Fibroblast of upper back skin (primary cell): ENCODE results near the gene CCDC15.
"Not testable (repeated sequence)": the region's sequence is repeated elsewhere in the genome, so short reads cannot be mapped to it uniquely, and the experiment has no call there.

Source experiments
- DNase-seq: peaks from one replicate; pipeline ENCODE4 v3.0.0-alpha.2; 2013

Gene CCDC15

DNA sequence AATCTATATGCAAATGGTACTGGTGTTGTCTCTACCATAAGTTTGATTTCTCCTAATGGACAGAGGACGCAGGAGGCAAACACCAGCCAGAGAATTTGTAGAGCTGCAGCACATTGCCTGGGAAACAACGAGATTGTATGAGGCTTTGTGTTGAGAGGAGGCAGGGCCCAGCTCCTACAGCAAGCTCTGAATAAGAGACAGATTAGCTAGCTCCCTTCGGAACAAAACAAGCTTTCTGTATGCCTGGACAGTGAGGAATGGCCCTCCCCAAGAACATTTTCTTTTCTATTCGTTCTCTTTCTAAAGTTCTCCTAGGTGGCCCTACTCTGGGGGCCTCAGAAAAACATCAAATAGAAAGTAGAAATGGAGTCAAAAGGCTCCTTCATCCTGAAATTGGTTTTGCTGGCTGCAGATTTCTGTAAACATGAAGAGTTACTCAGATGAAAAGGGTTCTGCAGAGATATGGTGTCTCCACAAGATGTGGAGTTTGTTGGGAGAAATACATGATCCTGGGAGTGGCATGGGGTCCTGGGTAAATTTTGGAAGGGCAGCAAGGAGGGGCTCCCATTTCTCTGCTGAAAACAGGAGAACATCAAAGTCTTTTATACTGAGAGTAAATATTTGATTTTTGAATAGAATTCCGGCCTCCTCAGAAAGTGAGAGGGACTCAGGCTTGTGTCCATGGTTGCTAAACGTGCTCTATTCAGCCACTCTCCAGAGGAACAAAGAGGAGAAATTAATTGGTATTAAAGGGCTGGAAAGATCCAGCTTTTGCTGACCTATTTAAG, 11.3 kb upstream of the CCDC15 start:
- DNase-seq: no peak

DNA sequence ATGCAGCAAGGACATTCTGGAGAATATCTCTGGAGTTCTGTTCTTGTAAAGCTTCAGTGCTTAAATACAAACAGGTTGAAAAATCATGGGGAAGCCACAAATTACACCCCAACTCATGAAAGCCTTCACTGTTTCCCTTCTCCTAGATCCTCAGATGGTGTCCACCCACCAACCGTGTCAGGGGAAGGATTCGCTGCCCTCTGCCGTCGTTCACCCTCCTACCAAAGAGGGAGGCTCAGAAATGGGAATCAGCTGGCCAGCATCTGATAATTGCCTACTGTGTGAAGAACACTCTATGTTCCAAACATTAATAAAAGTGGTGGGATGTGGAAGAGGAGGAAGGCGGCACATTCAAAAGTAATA, 10.8 kb upstream of the CCDC15 start:
- no peak for DNase-seq

DNA sequence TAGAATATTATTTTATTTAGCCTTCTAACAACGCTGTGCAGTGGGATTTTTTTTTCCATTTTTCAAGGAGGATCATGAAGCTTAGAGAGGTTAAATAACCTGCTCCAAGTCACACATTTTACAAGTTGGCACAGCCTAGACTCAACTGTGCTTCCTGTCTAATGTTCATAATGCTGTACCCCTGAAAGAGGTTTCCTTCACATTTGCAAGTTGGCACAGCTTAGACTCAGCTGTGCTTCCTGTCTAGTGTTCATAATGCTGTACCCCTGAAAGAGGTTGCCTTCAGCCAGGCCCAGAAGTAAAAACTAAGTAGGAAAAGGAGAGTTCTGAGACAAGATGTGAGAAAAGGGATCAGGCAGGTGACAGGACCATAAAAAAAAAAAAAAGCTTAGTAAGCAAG, 10.3 kb upstream of the CCDC15 start:
- no peak for DNase-seq

DNA sequence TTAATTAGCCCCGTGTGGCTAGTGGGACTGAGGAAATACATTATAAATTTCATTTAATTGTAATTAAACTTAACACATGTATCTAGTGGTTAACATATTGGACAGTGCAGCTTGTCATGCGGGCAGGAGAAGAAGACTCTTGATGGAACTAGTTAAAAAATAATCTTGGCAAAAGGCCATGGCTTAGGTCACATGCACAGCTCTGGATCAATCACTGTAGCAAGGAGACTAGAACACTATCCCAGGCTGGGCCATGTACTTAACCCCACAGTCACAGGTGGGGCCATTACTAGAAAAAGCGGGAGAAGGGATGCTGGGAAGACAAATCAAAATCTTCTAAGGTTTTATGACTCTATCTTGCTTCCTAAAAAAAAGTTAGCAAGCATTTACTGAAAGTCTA, 9.4 kb upstream of the CCDC15 start:
- DNase-seq: no peak

DNA sequence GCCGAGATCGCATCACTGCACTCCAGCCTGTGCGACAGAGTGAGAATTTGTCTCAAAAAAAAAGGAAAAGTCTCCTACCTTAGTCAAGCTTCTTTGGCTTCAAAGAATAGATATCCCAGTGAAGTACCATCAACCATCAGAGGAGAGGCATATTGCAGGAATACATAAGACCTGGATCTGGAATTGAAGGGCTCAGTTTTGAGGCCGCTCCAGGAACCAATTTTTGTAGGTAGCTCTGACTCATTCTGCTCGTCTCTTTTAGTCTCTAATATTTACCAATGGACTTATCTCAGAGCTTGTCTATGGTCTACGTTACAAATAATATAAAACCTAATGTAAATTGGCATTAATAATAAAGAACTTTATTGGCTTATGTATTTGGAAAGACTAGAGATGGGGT, 8.2 kb upstream of the CCDC15 start:
- no peak for DNase-seq

DNA sequence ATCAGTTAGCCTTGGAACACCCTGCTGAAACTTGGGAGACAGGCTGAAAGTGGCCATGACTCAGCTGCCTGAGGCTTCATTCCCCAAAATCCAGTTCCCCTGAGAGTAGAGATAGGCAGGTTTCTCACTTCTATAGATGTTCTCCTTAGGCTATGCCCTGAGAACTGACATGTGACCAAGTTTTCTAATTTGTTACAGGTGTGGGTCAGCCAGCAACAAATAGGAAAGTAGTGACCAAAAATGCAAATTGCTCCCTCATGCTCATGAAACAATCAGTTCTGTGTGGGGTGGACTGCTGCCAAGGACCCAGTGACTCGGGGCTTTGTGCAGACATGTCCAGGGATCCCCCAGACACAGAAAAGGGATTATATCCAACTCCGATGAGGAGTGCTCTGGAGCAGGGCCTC, 7.3 kb upstream of the CCDC15 start:
- DNase-seq: peak; percentile 69

DNA sequence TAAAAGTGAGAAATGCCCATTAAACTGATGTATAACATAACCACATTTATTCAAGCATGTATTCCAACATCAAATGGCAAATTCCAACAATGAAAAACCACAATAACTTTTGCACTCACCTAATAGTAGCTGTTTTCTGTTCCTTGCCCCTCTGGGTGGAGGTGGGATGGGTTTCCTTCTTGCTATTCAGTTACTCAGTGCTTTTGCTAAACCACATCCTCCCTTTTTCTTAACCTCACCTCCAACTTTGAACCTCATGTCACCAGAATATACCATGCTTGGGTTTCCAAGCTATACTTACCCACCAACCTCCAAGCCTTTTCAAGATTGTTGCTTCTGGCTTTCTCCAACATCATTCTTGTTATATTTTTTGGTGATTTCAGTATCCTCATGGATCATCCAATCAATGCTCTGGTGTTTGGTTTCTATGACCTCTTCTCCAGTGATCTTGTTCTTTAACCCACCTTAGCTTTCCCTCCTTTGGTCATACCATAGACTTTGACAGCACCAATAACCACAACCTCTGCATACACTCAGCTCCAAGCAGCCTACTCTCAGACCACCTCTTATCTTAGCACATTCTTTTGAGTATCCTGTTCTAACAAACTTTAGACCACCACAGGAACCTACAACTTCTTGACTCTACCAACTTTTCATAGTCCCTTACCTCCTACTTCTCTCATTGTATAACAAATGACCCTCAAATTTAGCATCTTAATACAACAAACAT, 3.2 kb upstream of the CCDC15 start:
- no peak for DNase-seq

DNA sequence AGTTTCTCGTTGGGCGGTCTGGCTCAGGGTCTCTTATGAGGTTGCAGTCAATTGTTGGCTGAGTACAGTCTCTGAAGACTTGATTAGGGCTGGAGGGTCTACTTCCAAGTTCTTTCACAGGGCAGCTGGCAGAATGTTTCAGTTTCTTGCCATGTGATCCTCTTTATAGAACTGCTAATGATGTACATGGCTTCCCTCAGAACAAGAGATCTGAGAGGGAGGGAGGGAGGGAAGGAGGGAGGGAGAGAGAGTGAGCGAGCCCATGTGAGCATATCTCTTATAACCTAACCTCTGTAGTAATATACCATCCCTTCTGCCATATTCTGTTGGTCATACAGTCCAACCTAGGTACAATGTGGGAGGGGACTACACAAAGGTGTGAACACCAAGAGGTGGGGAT, 2.7 kb upstream of the CCDC15 start:
- no peak for DNase-seq

DNA sequence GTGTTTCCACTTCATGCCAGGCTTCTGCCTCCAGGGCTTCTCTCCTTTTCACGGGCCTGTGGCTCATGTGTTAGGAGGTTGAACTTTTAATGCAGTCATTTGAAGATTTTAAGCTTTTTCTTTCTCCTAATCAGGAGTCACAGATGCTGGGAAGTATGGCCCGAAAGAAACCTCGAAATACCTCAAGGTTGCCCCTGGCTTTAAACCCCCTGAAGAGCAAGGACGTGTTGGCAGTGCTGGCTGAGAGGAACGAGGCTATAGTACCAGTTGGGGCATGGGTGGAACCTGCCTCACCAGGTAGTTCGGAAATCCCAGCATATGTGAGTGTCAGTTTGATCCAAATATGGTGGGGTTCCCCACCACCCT, 571 bp downstream of the CCDC15 start:
- no peak for DNase-seq

DNA sequence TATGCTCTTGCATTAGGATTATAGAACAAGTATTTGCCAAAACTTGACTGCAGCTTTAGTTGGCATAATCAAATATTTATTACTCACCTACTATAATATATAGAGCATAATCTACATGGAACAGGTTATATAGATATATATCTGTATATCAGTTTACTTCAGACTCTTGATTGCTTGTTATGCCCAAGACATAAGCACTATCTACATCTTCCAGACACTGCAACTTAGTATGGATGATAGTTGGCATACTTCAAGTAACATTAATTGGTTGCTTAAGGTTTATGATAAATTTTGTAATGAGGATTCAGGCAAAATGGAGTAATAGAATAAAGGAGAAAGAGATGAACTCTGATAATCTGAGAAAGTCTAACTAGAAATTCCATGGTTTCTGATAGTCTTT, 1.0 kb downstream of the CCDC15 start:
- DNase-seq: no peak

DNA sequence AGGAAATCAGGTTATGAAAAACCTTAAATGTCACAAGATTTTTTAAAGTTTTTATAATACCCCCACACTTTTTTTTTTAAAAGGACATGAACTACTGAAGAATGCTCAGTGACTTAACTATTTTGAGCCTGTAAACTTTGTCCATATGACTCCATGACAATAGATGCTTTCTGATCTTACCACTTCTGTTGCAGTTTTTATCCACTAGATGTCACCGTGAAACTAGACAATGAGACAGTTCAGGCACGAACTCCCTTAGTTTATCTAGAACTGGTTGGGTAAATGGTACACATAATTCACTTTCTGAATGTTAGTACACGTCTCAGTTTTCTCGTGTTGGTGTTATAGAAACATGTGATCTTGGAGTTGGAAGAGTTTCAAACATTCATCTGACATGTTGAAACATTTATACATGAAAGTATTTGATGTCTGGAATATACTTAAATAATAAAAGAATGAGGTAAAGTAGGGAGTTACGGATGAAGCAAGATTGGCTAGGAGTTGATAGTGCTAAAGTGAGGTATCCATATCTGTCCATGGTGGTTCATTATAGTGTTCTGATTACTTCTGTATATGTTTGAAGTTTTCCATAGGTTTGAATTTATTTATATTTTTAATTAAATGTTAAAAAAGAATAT, 8.1 kb downstream of the CCDC15 start:
- peak; percentile 80 for DNase-seq

DNA sequence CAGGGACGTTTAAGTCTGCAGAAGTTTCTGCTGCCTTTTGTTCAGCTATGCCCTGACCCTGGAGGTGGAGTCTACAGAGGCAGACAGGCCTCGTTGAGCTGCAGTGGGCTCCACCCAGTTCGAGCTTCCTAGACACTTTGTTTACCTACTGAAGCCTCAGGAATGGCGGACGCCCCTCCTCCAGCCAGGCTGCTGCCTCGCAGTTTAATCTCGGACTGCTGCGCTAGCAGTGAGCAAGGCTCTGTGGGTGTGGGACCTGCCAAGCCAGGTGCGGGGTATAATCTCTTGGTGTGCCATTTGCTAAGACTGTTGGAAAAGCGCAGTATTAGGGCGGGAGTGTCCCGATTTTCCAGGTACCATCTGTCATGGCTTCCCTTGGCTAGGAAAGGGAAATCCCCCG, 14.2 kb downstream of the CCDC15 start:
- DNase-seq: not testable (repeated sequence)

DNA sequence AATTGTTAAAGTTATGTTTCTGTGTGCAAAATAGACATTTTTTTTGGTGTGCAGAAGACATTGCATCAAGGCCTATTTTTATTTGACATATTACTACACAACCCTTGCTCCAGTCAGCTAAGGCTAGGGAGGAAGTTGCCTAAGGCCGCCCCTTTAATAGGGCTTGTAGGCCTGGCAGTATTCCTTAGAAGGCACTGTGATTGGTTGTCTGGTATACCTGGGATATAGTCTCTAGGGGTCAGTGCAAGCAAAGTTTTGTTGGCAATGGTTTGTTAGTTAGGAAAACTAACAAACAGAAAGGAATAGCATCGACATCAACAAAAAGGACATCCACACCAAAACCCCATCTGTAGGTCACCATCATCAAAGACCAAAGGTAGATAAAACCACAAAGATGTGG, 16.9 kb downstream of the CCDC15 start:
- peak; percentile 19 for DNase-seq

DNA sequence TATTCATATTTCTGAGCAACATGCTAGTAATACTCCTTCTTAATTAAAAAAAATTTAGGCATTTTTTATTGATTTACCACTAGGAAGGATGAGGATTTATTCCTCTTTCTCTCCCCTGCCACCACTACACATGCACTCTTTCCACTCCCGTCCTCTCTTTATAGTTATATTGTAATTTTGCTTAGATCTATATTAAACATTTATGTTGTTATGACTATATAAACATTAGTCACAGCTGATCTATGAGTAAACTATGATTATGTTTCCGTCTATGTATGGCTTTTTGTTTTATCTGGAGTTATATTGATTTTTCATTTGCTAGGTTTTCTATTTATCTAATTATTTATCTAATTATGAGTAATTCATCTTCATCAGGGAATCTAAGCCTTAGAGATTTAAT, 17.8 kb downstream of the CCDC15 start:
- DNase-seq: no peak

DNA sequence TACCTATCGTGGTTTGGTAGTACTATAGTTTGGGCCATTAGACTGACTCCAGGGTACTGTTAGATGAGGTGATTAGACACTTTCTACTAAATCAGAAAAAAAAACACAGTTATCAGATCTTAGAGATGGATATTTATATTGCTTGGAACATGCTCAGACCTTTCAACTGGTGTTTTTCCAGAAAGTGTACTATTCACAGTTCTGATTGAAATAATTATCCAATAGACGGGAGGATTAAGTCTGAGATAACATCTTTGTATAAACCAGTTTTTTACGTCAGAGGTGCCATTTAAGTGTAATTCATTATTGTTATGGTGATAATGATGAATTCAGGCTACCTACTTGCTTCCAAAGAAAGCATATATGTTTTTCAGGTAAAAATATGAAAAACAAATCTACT, 22.5 kb downstream of the CCDC15 start:
- no peak for DNase-seq

DNA sequence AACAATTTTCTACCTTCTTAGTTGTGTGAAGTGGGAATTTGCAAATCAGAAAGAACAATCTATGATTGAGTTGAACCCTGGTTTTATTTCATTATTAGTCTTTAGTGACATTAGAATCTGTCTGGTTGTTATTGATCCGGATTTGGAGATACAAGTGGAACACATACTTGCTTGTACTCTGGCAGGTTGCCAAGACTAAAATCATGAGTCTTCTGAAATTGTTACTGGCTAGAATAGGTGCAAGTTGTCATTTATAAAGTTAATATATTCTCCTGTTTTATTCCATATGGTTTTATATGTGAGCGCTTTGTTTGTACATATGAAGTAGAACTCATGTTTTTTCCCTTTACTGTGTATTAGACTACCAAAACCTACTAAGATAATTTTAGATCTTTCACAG, 23.0 kb downstream of the CCDC15 start:
- DNase-seq: no peak

DNA sequence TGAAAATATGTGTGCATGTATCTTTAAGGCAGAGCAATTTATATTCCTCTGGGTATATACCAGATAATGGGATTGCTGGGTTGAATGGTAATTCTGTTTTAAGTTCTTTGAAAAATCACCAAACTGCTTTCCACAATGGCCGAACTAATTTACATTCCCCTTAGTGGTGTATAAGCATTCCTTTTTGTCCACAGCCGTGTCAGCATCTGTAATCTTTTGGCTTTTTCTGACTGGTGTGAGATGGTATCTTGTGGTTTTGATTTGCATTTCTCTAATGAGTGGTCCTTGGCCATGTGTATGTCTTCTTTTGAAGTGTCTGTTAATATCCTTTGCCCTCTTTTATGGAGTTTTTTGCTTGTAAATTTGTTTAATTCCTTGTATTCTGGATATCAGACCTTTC, 24.3 kb downstream of the CCDC15 start:
- no peak for DNase-seq

DNA sequence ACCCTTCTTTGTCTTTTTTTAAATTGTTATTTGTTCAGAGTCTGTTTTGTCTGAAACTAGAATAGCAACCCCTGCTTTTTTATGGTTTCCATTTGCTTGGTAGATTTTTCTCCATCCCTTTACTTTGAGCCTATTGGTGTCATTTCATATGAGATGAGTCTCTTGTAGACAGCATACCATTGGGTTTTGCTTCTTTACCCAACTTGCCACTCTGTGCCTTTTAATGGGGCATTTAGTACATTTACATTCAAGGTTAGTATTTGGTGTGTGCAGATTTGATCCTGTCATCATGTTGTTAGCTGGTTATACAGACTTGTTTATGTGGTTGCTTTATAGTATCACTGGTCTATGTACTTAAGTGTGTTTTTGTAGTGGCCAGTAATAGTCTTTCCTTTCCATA, 28.0 kb downstream of the CCDC15 start:
- no peak for DNase-seq

DNA sequence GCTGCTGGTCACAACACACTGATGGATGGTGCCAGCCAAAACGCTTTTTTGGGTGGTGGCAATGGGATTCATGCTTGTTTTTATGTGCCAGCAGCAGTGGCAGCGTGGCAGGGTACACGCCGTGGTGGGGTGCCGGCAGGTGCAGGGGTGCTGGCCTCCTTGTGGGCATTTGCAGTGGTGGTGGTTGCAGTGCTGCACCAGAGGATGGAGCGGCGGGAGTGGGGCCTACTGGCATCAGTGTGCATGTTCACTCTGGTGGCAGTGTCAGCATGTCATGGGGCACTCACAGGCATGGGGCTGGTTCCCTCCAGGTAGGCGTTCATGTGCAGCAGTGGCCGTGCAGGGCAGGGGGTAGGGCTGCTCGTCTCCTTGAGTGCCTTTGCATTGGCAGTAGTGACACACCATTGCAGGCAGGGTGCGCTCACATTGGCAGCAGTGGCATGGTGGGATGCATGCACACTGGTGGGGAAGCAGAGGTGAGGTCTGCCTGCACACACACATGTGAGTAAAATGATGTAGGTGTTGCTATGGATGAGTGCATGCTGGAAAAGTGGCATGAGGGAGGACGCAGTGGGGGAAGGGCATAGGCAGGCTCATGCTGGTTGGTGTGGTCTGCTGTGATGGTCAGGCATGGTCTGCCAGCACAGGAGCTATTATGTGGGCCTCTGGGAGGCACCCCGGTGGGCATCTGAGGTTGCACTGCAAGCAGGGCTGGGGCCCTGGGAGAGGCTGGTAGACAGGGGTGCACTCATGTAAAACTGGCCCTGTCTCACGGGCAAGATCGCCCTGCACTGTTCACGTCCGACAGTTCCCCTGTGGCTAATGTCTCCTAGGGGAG, 29.9 kb downstream of the CCDC15 start:
- no peak for DNase-seq

DNA sequence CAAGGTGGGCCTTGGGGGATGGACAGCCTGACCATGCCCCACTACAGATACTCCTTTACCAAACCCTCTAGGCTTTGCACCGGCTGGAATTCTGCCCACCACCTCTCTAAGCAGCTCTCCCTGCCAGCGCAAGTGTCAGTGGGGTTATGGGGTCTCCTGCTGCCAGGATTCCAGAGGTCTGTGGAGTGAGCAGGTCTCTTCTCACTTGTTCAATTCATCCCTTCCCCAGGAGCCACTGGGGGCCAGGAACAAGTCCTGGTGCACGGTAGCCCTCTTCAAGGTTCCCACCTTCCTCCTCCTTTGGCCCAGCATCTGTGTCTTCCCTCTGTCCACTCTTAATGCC, 30.5 kb downstream of the CCDC15 start:
- DNase-seq: no peak

DNA sequence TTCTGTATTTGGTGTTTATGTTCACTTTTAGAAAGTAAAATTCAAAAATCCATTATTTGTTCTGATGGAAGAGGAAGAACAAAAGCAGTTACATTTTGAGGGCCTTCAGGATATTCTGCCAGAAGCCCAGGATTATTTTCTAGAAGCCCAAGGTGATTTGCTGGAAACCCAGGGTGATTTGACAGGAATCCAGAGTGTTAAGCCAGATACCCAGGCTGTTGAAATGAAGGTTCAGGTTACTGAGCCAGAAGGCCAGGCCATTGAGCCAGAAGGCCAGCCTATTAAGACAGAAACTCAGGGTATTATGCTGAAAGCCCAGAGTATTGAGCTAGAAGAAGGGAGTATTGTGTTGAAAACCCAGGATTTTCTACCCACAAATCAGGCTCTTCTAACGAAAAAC, 33.1 kb downstream of the CCDC15 start:
- no peak for DNase-seq

DNA sequence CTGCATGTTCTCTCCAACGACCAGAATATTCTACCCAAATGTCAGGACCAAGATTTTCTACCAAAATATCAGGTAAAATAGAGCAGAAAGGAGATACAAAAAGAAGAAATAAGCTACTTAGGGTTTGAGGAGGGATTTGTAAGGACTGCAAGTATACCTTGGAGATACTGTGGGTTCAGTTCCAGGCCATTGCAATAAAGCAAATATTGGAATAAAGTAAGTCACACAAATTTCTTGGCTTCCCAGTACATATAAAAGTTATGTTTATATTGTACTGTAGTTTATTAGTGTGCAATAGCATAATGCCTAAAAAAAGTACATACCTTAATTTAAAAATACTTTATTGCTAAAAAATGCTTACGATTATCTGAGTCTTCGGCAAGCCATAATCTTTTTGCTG, 34.1 kb downstream of the CCDC15 start:
- no peak for DNase-seq

DNA sequence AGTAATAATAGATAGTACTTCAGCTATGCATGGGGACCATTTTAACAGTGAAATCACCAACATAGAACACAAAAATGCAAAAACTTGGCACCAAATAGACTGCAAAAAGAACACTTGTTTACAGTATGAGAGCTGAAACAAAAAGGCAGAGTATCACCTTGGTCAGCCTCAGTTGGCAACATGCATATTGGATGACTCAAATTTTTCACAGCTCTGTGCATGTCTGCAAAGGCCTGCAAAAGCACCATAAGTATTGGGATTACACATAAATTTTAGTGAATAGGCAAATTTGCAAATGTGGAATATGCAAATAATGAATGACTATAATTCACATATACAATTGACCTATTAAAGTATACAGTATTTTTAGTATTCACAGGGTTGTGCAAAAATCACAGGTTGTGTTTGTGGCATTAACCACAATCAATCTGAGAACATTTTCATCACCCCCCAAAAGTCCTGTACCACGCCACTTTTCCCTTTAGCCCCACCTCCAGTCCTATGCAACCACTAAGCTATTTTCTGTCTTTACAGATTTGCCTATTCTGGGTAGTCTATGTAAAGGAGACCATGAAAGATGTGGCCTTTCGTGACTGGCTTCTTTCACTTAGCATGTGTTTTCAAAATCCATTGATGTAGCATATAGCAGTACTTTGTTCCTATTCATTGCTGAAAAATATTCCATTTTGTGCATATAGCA, 47.2 kb downstream of the CCDC15 start:
- DNase-seq: no peak
